Endothelial cell of umbilical vein (primary cell): Measurements from ENCODE around the gene FSTL4. TPM values are rescaled to one million over a fixed set of nuclear protein-coding genes. Genes with fewer than 3 reads are reported as not detected.

ENCODE experiments used
- BruUV-seq: library from RNA; stranded (reverse); fragments of 400-500 nt; replicated peaks from 2 replicates; lab custom pipeline; 2021; lab: Mats Ljungman, UMichigan
- CTCF ChIA-PET: fragments of 300-600, 350-600 bp; sonication (Branson Sonifier 250); formaldehyde crosslinking; loops from one replicate; lab custom pipeline; 2021; ENCODE audit warnings: antibody characterized with exemption, inconsistent platforms; lab: Charles Lee
- POLR2A ChIA-PET: fragments of 300-600, 350-600 bp; sonication (Branson Sonifier 250); formaldehyde crosslinking; loops from one replicate; lab custom pipeline; 2021; ENCODE audit warnings: antibody characterized with exemption, inconsistent platforms; lab: Charles Lee
- DNase-seq: peaks from one replicate; pipeline ENCODE4 v3.0.0-alpha.2; 2011; ENCODE audit warnings: low read depth, low spot score
- FAIRE-seq: peaks from 2 replicates; lab custom pipeline; 2011; peaks lifted over from hg19 to GRCh38; lab: Jason Lieb, UNC
- H2AFZ ChIP-seq: 2 replicates; pipeline ENCODE4 v1.6.0; 2012; ENCODE audit warnings: low read depth, low read length, control low read depth, inconsistent platforms
- H3K27ac ChIP-seq: 2 replicates; pipeline ENCODE4 v1.5.1; 2011; ENCODE audit warnings: low read depth, mild to moderate bottlenecking, control low read depth, low read length, moderate library complexity; ENCODE audit not compliant: insufficient read depth
- H3K27me3 ChIP-seq, 2 experiments: 2 replicates each; pipeline versions ENCODE4 v1.6.0 to v1.6.1; 2011; ENCODE audit warnings: low read length in 2 of 2, mixed read lengths in 1 of 2; ENCODE audit not compliant: control insufficient read depth in 2 of 2, insufficient read depth in 2 of 2
- H3K36me3 ChIP-seq, 2 experiments: 2 replicates in 1 of 2; 3 replicates in 1 of 2; pipeline ENCODE4 v1.5.1; 2011; ENCODE audit warnings: low read length in 2 of 2, mild to moderate bottlenecking in 1 of 2, moderate library complexity in 1 of 2; ENCODE audit not compliant: control insufficient read depth in 2 of 2, insufficient read depth in 2 of 2; ENCODE audit errors: extremely low read depth in 1 of 2
- H3K4me1 ChIP-seq: 3 replicates; pipeline ENCODE4 v1.5.1; 2011; ENCODE audit warnings: mild to moderate bottlenecking, low read length; ENCODE audit not compliant: control insufficient read depth, insufficient read depth; ENCODE audit errors: extremely low read depth
- H3K4me2 ChIP-seq: 2 replicates; pipeline ENCODE4 v1.6.1; 2011; ENCODE audit warnings: low read length, control low read depth, mixed read lengths; ENCODE audit not compliant: insufficient read depth
- H3K4me3 ChIP-seq, 3 experiments: fragments of 200-600 bp in 1 of 3; sonication (generic), shearing (Covaris generic) in 1 of 3; replicated peaks in 1 of 3; 2 replicates each; pipeline ENCODE4 v1.5.1; 2011 to 2016; ENCODE audit warnings: control low read depth in 3 of 3, low read length in 3 of 3, mild to moderate bottlenecking in 2 of 3, inconsistent platforms in 1 of 3, low read depth in 1 of 3, moderate library complexity in 1 of 3; ENCODE audit not compliant: insufficient read depth in 1 of 3
- H3K79me2 ChIP-seq: 2 replicates; pipeline ENCODE4 v1.6.0; 2012; ENCODE audit warnings: low read length, inconsistent platforms; ENCODE audit not compliant: control insufficient read depth, insufficient read depth
- H3K9ac ChIP-seq: replicated peaks from 2 replicates; pipeline ENCODE3; 2011; ENCODE audit warnings: low read length, control low read depth; ENCODE audit not compliant: insufficient read depth; ENCODE audit errors: extremely low read depth
- H3K9me1 ChIP-seq: replicated peaks from 3 replicates; pipeline ENCODE4 v1.6.0; 2011; ENCODE audit warnings: mild to moderate bottlenecking, low read length; ENCODE audit not compliant: control insufficient read depth, insufficient read depth; ENCODE audit errors: extremely low read depth
- H3K9me3 ChIP-seq: replicated peaks from 2 replicates; pipeline ENCODE4 v1.5.1; 2012; ENCODE audit warnings: low read length, inconsistent platforms; ENCODE audit not compliant: control insufficient read depth, insufficient read depth
- H4K20me1 ChIP-seq: replicated peaks from 2 replicates; pipeline ENCODE3; 2011; ENCODE audit warnings: mild to moderate bottlenecking, low read length; ENCODE audit not compliant: control insufficient read depth, insufficient read depth; ENCODE audit errors: extremely low read depth
- CTCF ChIP-seq, 2 donors: IDR thresholded peaks; 1 replicate in 1 of 2; 2 replicates in 1 of 2; pipeline ENCODE4 v1.5.1; 2011; ENCODE audit warnings: low read length in 2 of 2, mild to moderate bottlenecking in 2 of 2, moderate library complexity in 2 of 2, control low read depth in 1 of 2, inconsistent platforms in 1 of 2, low read depth in 1 of 2; ENCODE audit not compliant: insufficient read depth in 1 of 2; ENCODE audit errors: extremely low read depth in 1 of 2
- EZH2 ChIP-seq: IDR thresholded peaks from 2 replicates; pipeline ENCODE4 v1.6.1; 2012; ENCODE audit warnings: borderline replicate concordance, low read depth, mild to moderate bottlenecking, moderate library complexity, low read length, inconsistent platforms; ENCODE audit not compliant: severe bottlenecking
- FOS ChIP-seq: IDR thresholded peaks from 2 replicates; pipeline ENCODE4 v1.6.1; 2011; ENCODE audit warnings: mild to moderate bottlenecking, low read length, moderate library complexity, borderline replicate concordance; ENCODE audit not compliant: insufficient read depth
- GATA2 ChIP-seq: IDR thresholded peaks from 2 replicates; pipeline ENCODE4 v1.7.0; 2011; ENCODE audit warnings: low read depth, mild to moderate bottlenecking, moderate library complexity, mixed read lengths, low read length; ENCODE audit not compliant: insufficient read length, insufficient read depth
- JUN ChIP-seq: IDR thresholded peaks from 2 replicates; pipeline ENCODE4 v1.6.1; 2011; ENCODE audit warnings: borderline replicate concordance, low read depth; ENCODE audit not compliant: insufficient read length, insufficient read depth
- MAX ChIP-seq: IDR thresholded peaks from 2 replicates; pipeline ENCODE4 v1.6.1; 2011; ENCODE audit not compliant: insufficient read depth, insufficient read length
- MYC ChIP-seq: IDR thresholded peaks from one replicate; pipeline ENCODE4 v1.6.1; 2011; ENCODE audit warnings: mild to moderate bottlenecking, low read depth, low read length
- POLR2A ChIP-seq: IDR thresholded peaks from 2 replicates; pipeline ENCODE4 v1.6.1; 2012; ENCODE audit warnings: low read depth, mild to moderate bottlenecking, control low read depth, low read length
- POLR2AphosphoS5 ChIP-seq: IDR thresholded peaks from 2 replicates; pipeline ENCODE4 v1.6.1; 2012; ENCODE audit warnings: low read depth, mild to moderate bottlenecking, control low read depth, low read length, moderate library complexity; ENCODE audit not compliant: insufficient read depth
- dilution Hi-C: fragments of 300-500 bp; cut with MboI; formaldehyde crosslinking; loops from one replicate; pipeline ENCODE4 v1.15.0; 2019; ENCODE audit warnings: low sequenced_read_pairs; ENCODE audit not compliant: extremely low pct_ligation_motif_present
- intact Hi-C: fragments of 100-400 bp; cut with micrococcal nuclease; formaldehyde crosslinking; loops from one replicate; pipeline ENCODE4 v1.10.0; 2022
- polyA plus RNA-seq, 4 experiments: library from polyadenylated mRNA; depleted of rRNA in 3 of 4; stranded (reverse) in 3 of 4; unstranded in 1 of 4; fragments of >200 nt; gene quantifications; 2 replicates each; pipeline versions ENCODE4 v1.2.1 to v1.2.3, GENCODE V29; 2011 to 2012; ENCODE audit warnings: missing spikeins in 1 of 4
- total RNA-seq: library from RNA; stranded (reverse); gene quantifications from 2 replicates; pipeline ENCODE4 v1.2.3, GENCODE V29; 2021

The FSTL4 gene
- total and polyA plus RNA-seq, 2 donors (not counting 3 experiments of a cell fraction or from before 2014, with no cell fraction given), result 0.18 TPM; not detected in 1

- H3K9me1 ChIP-seq, result no peaks in the 10 kb centered on the region
- H2AFZ ChIP-seq, result no peak overlapping the region
- FAIRE-seq, result no peak
Measured at GRCh38 chr5:133638436-133638835, 26.1 kb upstream of the FSTL4 start.

More at GRCh38 chr5:133638436-133638835, 26.1 kb upstream of the FSTL4 start:
- BruUV-seq, result no TSS peak
- Histone ChIP-seq H3K4me1 (no peaks in the 10 kb centered on the region), H3K9ac (no peak overlapping the region), H3K4me2 (no peak overlapping the region), H3K36me3 (no peaks in the 10 kb centered on the region), H3K27me3 (peaks cover 0 to 7% of the 10 kb centered on the region in 2 experiments), H4K20me1 (no peaks in the 10 kb centered on the region), H3K79me2 (no peaks in the 10 kb centered on the region), H3K9me3 (no peaks in the 10 kb centered on the region), H3K4me3 (no peak overlapping the region), H3K27ac (no peak overlapping the region)
- no peak for TF ChIP-seq CTCF (IDR thresholded peaks at IDR 0.05; ENCODE audit: extremely low read depth in 1 of 2, insufficient read depth in 1 of 2, low read depth in 1 of 2, low read length in 2 of 2)
- TF ChIP-seq EZH2, result no peak
- no peak for TF ChIP-seq POLR2AphosphoS5
- TF ChIP-seq MYC, result no peak
- TF ChIP-seq JUN, result no peak
- no peak for TF ChIP-seq POLR2A
- no peak for TF ChIP-seq MAX
- no peak for TF ChIP-seq FOS
- no peak for TF ChIP-seq GATA2
- no peak for DNase-seq
- intact Hi-C loops (no loop called here), dilution Hi-C loops (no loop called here)
- ChIA-PET CTCF (interaction anchor here (1.1 to 1.9 kb wide), 2 partner anchors 205 to 215 kb away, joined by 3 to 6 read pairs; no protein-coding TSS in a partner anchor), POLR2A (no interaction called here)
